ENCODE results near the gene STK38.

- TF ChIP-seq CTCF (IDR thresholded peaks at IDR 0.05) (no peak), POLR2A (IDR thresholded peaks at IDR 0.05) (no peak)
Measured at GRCh38 chr6:36506611-36507010, 40.7 kb downstream of the STK38 start.
